GM12878 (cell line): ENCODE data around the gene ANXA4. TPM values are rescaled to one million over a fixed set of nuclear protein-coding genes. Genes with fewer than 3 reads are reported as not detected.
A peak's percentile ranks its signal among the peaks of the same experiment; 100 is the strongest.

Experiments used
- EED ChIP-seq: sonication (generic); IDR thresholded peaks from 2 replicates; pipeline ENCODE4 v1.6.1; 2016; ENCODE audit warnings: antibody characterized with exemption, low read depth
- HDAC2 ChIP-seq: fragments of 200-600 bp; sonication (generic); IDR thresholded peaks from 2 replicates; pipeline ENCODE4 v1.6.1; 2017
- KLF5 ChIP-seq: fragments of 450-650 bp; IDR thresholded peaks from 2 replicates; pipeline ENCODE4 v1.6.1; 2014; ENCODE audit warnings: mild to moderate bottlenecking; ENCODE audit not compliant: partially characterized antibody
- POLR2AphosphoS5 ChIP-seq: IDR thresholded peaks from 2 replicates; pipeline ENCODE4 v1.6.1; 2011; ENCODE audit warnings: mild to moderate bottlenecking, low read length, inconsistent platforms
- RBBP5 ChIP-seq: fragments of 200-600 bp; sonication (generic); conservative IDR thresholded peaks from 2 replicates; pipeline ENCODE4 v1.6.1; 2016
- RFX5 ChIP-seq: IDR thresholded peaks from 2 replicates; pipeline ENCODE4 v1.6.1; 2011; ENCODE audit warnings: low read depth, low read length, improper control_type of control experiment
- SIX5 ChIP-seq: IDR thresholded peaks from 2 replicates; pipeline ENCODE4 v1.6.1; 2011; ENCODE audit warnings: mild to moderate bottlenecking, low read depth, low read length, moderate library complexity; ENCODE audit not compliant: severe bottlenecking
- SKIL ChIP-seq: fragments of 450-650 bp; IDR thresholded peaks from 2 replicates; pipeline ENCODE4 v1.6.1; 2017; ENCODE audit warnings: mild to moderate bottlenecking, low read depth, inconsistent platforms; ENCODE audit not compliant: poor library complexity, severe bottlenecking
- STAT3 ChIP-seq: IDR thresholded peaks from 2 replicates; pipeline ENCODE4 v1.6.1; 2011; ENCODE audit warnings: low read depth, low read length, improper control_type of control experiment
- USF2 ChIP-seq: IDR thresholded peaks from 2 replicates; pipeline ENCODE4 v1.6.1; 2011; ENCODE audit warnings: low read depth, low read length, improper control_type of control experiment, borderline replicate concordance
- WRNIP1 ChIP-seq: IDR thresholded peaks from 2 replicates; pipeline ENCODE4 v1.6.1; 2011; ENCODE audit warnings: low read depth, low read length, improper control_type of control experiment, borderline replicate concordance
- ZNF384 ChIP-seq: IDR thresholded peaks from 2 replicates; pipeline ENCODE4 v1.6.1; 2012; ENCODE audit warnings: low read depth, mild to moderate bottlenecking, low read length, improper control_type of control experiment, borderline replicate concordance
- polyA plus RNA-seq, 11 experiments: library from polyadenylated mRNA; depleted of rRNA in 4 of 11; unstranded in 6 of 11; stranded (reverse) in 5 of 11; fragments of >200 nt; fragmentation: Nextera tagmentation in 4 of 11; fragmentation: Illumina TruSeq in 1 of 11; extraction: Ambion mirVana in 4 of 11; extraction: Trizol in 1 of 11; gene quantifications; 1 replicate in 1 of 11; 2 replicates in 10 of 11; pipeline versions ENCODE4 v1.2.1 to v1.2.3, GENCODE V29; 2011 to 2016; ENCODE audit warnings: inconsistent platforms in 2 of 11, missing spikeins in 2 of 11, low read depth in 1 of 11
- total RNA-seq, 4 experiments: library from RNA; depleted of rRNA in 3 of 4; stranded (reverse); fragments of >200 nt in 3 of 4; fragmentation: Illumina TruSeq in 1 of 4; extraction: Trizol in 1 of 4; gene quantifications; 2 replicates each; pipeline versions ENCODE4 v1.2.1 to v1.2.3, GENCODE V29; 2013 to 2021
- TF ChIP-seq, protein P1 (sequence below): fragments of 450-650 bp; IDR thresholded peaks from 2 replicates; pipeline ENCODE4 v1.6.1; 2018; ENCODE audit warnings: mild to moderate bottlenecking, low read depth, moderate library complexity; ENCODE audit not compliant: partially characterized antibody
- TF ChIP-seq, protein P2 (sequence below): fragments of 450-650 bp; conservative IDR thresholded peaks from 2 replicates; pipeline ENCODE4 v1.6.1; 2017; ENCODE audit warnings: mild to moderate bottlenecking, moderate library complexity
- TF ChIP-seq, protein P3 (sequence below): fragments of 450-650 bp; formaldehyde crosslinking; IDR thresholded peaks from 2 replicates; pipeline ENCODE4 v1.5.0; 2022; ENCODE audit warnings: mild to moderate bottlenecking, missing genetic modification characterization

The ANXA4 gene
- total and polyA plus RNA-seq, 10 of the 15 experiments (the other 5 are each of a cell fraction or from before 2014, with no cell fraction given), result 16.3 to 97.2 (median 71.0) TPM

DNA sequence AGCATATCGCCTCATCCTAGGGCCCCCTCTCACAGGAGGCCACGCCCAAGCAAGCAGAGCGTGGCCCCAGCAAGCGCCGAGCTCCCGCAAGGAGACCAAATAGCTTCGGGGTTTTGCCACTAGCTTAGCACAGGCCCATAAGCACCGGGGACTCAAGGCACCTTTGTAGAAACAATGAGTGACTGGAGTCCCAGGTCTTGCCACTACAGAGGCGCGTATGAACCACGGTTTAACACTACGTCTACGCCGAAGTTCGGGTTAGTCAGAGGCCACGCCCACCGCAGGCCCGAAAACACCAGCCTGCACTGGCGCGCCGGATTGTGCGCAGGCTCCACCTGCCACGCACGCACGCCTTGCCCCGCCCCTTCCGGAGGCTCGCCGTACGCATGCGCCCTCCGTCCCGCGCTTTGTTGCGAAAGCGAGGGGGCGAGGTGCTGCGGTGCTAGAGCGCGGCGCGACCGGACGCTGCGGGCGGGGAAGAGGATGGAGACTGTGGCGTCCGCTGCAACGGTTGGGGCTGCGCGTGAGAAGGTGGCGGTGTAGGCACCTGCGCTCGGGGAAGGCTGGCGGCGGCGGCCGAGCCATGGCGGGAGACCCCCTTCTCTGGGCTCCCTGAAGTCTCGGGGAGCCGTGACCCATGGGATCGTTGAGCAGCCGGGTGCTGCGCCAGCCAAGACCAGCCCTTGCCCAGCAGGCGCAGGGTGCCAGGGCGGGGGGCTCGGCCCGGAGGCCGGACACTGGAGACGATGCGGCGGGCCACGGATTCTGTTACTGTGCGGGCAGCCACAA, 87.5 kb downstream of the ANXA4 start, which contains the start of gene GMCL1 (continued):
- TF ChIP-seq, protein P1, sequence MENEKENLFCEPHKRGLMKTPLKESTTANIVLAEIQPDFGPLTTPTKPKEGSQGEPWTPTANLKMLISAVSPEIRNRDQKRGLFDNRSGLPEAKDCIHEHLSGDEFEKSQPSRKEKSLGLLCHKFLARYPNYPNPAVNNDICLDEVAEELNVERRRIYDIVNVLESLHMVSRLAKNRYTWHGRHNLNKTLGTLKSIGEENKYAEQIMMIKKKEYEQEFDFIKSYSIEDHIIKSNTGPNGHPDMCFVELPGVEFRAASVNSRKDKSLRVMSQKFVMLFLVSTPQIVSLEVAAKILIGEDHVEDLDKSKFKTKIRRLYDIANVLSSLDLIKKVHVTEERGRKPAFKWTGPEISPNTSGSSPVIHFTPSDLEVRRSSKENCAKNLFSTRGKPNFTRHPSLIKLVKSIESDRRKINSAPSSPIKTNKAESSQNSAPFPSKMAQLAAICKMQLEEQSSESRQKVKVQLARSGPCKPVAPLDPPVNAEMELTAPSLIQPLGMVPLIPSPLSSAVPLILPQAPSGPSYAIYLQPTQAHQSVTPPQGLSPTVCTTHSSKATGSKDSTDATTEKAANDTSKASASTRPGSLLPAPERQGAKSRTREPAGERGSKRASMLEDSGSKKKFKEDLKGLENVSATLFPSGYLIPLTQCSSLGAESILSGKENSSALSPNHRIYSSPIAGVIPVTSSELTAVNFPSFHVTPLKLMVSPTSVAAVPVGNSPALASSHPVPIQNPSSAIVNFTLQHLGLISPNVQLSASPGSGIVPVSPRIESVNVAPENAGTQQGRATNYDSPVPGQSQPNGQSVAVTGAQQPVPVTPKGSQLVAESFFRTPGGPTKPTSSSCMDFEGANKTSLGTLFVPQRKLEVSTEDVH, result no peak
- TF ChIP-seq SKIL (no peak), USF2 (no peak), KLF5 (no peak), POLR2AphosphoS5 (peak; percentile 91), SIX5 (no peak), EED (no peak), STAT3 (no peak), ZNF384 (no peak), RFX5 (no peak), HDAC2 (no peak), RBBP5 (no peak), WRNIP1 (no peak)
- TF ChIP-seq, protein P2, sequence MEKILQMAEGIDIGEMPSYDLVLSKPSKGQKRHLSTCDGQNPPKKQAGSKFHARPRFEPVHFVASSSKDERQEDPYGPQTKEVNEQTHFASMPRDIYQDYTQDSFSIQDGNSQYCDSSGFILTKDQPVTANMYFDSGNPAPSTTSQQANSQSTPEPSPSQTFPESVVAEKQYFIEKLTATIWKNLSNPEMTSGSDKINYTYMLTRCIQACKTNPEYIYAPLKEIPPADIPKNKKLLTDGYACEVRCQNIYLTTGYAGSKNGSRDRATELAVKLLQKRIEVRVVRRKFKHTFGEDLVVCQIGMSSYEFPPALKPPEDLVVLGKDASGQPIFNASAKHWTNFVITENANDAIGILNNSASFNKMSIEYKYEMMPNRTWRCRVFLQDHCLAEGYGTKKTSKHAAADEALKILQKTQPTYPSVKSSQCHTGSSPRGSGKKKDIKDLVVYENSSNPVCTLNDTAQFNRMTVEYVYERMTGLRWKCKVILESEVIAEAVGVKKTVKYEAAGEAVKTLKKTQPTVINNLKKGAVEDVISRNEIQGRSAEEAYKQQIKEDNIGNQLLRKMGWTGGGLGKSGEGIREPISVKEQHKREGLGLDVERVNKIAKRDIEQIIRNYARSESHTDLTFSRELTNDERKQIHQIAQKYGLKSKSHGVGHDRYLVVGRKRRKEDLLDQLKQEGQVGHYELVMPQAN, result peak; percentile 36; the same call in 1 of the 2 replicates
- TF ChIP-seq, protein P3, sequence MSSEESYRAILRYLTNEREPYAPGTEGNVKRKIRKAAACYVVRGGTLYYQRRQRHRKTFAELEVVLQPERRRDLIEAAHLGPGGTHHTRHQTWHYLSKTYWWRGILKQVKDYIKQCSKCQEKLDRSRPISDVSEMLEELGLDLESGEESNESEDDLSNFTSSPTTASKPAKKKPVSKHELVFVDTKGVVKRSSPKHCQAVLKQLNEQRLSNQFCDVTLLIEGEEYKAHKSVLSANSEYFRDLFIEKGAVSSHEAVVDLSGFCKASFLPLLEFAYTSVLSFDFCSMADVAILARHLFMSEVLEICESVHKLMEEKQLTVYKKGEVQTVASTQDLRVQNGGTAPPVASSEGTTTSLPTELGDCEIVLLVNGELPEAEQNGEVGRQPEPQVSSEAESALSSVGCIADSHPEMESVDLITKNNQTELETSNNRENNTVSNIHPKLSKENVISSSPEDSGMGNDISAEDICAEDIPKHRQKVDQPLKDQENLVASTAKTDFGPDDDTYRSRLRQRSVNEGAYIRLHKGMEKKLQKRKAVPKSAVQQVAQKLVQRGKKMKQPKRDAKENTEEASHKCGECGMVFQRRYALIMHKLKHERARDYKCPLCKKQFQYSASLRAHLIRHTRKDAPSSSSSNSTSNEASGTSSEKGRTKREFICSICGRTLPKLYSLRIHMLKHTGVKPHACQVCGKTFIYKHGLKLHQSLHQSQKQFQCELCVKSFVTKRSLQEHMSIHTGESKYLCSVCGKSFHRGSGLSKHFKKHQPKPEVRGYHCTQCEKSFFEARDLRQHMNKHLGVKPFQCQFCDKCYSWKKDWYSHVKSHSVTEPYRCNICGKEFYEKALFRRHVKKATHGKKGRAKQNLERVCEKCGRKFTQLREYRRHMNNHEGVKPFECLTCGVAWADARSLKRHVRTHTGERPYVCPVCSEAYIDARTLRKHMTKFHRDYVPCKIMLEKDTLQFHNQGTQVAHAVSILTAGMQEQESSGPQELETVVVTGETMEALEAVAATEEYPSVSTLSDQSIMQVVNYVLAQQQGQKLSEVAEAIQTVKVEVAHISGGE (CRISPR knock-in tag), result no peak
